HG03354 (cell line): Measurements from ENCODE around the gene DCAF7.

Experiments
- ATAC-seq: cut with Tn5 transposase; IDR thresholded peaks from one replicate; pipeline ENCODE4 v1.9.1; 2021; ENCODE audit warnings: mild to moderate bottlenecking; ENCODE audit not compliant: unreplicated experiment, poor library complexity, severe bottlenecking

Gene DCAF7

DNA sequence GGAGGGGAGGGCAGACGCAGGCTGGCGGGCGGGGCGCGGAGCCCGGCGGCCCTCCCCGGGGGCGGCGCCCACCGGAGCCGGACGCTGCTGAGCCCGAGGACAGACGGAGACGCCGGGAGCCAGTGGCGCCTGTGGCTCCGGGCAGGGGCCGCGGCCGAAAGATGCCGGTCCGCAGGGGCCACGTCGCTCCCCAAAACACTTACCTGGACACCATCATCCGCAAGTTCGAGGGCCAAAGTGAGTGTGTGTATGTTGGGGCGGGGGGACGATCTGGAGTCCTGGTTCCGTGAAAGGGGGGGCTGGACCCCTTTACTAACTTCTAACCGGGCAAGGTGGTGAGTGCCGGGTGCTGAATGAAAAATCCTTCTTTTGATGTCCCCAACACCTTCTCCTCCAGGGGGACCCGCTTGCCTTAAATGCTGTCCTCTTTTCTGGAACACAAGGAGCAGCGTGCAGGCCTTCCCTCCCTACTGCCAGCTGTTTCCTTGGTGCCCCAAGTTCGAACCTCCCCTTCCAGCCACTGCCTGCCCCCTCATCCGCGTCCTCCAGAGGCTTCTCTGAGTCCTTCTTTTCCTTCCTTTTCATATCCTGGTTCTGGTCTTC, 26.9 kb upstream of the DCAF7 start, which contains the start of gene KCNH6:
KCNH6 (plus strand) TSS at position 106 of the 603 bp plus-strand sequence; CDS start at position 162, 56 bp downstream.
- peak; percentile 10 for ATAC-seq

DNA sequence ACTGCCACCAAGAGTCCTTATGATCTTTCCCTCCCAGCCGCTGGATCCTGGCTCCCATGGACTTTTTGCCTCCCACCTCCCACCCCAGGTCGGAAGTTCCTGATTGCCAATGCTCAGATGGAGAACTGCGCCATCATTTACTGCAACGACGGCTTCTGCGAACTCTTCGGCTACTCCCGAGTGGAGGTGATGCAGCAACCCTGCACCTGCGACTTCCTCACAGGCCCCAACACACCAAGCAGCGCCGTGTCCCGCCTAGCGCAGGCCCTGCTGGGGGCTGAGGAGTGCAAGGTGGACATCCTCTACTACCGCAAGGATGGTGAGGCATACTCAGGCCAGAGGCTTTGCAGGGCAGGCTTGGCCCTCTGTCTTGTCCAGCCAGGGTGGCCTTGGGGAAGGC, 26.2 kb upstream of the DCAF7 start:
- ATAC-seq = no peak

GRCh38 chr17:63525190-63525946, 24.9 kb upstream of the DCAF7 start:
- no peak for ATAC-seq

GRCh38 chr17:63526861-63527260, 23.4 kb upstream of the DCAF7 start:
- ATAC-seq = no peak

DNA sequence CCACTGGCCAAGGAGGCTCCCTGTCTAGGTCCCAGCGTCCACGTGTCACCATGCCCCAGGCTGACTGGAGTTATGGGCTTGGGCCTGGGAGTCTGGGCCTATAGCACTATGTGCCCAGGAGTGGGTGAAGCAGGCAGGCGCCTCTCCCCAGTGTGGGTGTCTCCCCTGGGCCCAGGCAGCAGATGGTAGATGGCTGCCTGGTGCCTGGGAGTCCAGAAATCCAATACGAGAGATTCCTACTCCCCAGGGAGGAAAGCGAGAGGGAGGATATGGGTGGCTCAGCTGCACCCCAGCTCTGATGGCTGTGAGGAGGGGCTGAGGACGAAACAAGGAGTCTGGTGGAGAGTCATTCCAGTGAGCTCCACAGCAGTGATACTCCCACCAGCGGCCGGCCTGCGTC, 22.1 kb upstream of the DCAF7 start:
- ATAC-seq = no peak

DNA sequence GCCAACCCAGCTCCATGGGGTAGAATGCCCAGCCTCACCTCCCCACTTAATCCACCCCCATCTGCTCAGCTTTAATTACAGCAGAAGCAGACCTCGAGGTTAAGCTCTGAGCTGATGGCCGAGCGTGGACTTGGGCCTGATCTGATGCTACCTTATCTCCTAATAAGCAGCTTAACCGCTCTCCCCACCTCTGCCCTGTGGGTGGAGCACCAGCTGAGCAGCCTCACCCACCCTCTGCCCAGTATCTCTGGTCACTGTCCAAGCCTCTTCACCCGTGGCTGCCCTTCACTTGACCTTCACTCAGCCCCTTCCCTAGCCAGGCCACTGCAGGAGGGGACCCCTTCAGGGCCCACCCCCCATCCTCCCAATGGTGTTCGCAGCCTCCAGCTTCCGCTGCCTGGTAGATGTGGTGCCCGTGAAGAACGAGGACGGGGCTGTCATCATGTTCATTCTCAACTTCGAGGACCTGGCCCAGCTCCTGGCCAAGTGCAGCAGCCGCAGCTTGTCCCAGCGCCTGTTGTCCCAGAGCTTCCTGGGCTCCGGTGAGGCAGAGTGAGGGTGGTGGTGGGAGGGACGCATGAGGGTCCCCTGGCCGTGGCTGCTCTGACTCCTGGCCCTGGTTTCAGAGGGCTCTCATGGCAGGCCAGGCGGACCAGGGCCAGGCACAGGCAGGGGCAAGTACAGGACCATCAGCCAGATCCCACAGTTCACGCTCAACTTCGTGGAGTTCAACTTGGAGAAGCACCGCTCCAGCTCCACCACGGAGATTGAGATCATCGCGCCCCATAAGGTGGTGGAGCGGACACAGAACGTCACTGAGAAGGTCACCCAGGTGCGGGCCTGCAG, 20.3 kb upstream of the DCAF7 start:
- no peak for ATAC-seq

DNA sequence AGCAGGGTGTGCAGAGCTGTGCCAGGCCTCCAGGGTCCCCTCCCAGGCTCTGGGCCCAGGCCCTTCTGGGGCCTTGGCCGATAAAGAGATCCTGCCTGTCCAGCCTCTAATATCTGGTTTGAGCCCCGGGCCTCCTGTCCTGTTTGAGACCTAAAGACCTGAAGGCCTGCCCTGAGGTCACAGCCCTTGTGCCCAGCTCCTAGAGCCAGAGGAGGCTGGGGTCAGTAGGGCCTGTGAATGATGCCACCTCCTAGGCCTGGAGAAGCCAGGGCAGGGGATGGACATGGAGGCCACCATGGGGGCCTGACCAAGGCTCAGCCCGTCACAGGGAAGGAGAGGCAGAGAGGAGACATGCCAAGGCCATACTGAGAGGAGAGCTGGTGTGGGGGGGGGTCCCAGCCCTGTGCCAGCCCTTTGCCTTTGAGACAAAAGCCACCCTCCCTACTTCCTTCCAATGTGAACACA, 19.7 kb upstream of the DCAF7 start:
- no peak for ATAC-seq

DNA sequence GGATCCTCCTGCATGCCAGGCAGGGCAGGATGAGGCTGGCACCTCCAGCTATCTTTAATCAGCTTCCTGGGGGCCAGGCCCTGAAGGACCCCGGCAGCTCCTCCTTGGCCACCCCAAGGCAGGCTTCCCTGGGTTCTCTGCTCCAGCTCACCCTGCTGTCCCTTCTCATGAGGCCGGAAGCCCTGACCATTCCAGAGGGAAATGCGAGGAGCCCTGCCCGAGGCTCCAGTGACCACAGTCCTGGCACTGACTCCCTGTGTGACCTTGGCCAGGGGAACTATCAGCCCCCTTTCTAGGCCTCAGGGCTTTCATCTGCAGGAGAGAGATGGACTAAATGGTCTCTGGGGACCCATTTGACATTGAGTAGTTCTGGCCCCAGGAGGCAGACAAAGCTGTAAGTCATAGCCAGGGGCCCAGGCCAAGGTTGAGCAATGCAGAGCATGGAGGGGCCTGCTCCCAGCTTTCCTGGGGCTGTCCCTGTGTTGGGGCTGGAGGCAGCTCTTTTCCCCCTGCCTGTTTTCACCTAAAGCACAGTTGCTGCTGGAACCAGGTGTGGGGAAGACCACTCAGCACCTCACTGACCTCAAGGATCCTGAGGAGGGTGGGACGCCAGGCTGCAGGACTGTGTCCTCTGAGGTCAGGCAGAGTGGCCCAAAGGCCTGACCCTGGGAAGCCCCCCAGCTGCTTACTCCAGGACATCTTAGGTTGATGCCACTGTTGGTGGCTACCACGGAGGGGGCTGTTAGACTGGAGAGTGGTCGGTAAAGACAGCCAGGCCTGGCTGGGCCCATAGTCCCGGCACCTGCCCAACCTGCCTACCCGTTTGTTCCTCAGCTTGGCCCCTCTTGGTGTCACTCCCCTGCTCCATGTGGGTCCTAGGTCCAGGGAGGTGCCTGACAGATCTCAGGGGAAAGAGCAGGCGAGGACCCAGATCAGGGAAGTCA, 19.0 kb upstream of the DCAF7 start:
- ATAC-seq = no peak

DNA sequence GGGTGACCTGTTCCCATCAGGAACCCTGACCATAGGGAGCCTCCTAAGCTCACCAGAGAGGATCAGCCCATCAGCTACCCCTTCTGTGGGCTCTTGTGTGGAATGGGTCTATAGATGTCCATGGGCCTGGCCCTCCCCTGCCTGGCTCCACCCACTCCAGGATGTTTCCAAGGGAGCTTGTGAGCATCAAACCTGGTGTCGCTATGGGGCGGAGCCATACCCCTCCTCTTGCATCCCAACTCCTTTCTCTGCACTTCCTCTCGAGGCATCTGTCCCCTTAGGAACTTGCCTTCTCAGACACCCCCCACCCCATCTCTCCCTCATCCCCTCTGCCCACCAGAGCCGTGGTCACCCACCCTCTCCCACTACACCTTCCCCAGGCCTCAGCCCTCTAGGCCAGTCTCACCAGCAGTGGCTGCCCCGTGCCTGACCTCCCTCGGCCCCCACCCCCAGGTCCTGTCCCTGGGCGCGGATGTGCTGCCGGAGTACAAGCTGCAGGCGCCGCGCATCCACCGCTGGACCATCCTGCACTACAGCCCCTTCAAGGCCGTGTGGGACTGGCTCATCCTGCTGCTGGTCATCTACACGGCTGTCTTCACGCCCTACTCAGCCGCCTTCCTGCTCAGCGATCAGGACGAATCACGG, 16.7 kb upstream of the DCAF7 start:
- no peak for ATAC-seq

GRCh38 chr17:63534078-63534570, 16.2 kb upstream of the DCAF7 start:
- ATAC-seq = no peak

DNA sequence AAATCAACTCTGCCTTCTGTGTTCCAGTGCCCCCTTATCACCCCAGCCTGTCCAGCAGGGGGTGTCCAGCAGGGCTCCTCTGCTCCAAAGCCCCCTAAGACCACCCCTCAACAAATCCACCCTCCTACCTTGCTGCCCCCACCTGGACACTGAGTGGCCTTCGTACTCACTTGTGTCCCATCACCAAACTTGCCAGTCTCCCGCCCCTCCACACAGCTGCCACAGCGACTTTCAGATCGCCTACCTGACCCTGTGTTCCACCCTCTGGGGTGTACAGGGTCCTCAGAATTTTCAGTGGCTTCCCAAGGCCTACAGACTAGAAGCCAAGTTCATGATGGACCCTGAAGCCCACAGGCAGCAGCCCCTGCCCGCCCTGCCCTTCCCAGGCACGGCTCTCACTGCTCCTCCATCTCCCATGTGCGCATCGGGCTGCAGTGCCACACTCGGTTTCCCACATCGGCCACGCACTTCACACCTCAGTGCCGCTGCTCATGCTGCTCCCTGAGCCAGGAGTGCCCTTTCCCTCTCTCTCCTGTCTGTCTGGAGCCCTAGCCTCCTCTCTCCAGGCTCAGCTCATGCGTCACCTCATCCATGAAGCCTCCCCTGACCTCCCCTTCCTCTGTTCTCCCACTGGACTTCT, 15.3 kb upstream of the DCAF7 start:
- no peak for ATAC-seq

DNA sequence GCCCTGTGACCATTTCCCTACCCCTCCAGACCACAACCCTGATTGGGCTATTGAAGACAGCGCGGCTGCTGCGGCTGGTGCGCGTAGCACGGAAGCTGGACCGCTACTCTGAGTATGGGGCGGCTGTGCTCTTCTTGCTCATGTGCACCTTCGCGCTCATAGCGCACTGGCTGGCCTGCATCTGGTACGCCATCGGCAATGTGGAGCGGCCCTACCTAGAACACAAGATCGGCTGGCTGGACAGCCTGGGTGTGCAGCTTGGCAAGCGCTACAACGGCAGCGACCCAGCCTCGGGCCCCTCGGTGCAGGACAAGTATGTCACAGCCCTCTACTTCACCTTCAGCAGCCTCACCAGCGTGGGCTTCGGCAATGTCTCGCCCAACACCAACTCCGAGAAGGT, 14.6 kb upstream of the DCAF7 start:
- no peak for ATAC-seq

DNA sequence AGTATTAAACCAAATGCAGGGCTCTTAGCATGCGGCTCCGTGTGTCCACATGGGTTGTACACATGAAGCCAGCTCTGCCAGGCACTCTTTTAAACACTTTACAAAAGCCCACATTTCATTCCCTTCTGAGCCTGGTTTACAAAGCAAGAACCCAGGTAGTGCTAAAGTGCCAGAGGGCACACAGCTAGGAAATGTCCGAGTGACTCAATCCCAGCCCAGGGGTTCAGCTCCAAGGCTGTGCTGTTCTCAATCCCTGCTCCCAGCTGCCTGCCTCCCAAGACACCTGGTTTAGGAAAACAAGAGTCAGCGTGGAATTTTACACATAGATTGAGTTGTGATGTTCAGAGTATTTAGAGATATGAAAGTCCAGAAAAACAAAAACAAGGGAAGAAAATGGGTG, 13.3 kb upstream of the DCAF7 start:
- ATAC-seq = no peak

DNA sequence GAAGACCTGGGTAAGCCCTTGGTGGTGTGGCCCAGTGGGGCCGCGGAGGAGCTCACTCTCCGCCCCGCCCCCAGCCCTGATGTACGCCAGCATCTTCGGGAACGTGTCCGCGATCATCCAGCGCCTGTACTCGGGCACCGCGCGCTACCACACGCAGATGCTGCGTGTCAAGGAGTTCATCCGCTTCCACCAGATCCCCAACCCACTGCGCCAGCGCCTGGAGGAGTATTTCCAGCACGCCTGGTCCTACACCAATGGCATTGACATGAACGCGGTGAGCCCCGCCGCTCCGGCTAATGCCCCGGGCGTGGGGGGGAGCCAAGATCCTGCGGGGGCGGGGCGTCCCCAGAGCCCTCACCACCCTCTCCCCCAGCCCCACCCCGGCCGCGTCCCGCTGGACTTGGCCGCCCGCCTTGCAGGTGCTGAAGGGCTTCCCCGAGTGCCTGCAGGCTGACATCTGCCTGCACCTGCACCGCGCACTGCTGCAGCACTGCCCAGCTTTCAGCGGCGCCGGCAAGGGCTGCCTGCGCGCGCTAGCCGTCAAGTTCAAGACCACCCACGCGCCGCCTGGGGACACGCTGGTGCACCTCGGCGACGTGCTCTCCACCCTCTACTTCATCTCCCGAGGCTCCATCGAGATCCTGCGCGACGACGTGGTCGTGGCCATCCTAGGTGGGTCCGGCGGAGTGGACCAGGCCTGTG, 12.1 kb upstream of the DCAF7 start:
- no peak for ATAC-seq

DNA sequence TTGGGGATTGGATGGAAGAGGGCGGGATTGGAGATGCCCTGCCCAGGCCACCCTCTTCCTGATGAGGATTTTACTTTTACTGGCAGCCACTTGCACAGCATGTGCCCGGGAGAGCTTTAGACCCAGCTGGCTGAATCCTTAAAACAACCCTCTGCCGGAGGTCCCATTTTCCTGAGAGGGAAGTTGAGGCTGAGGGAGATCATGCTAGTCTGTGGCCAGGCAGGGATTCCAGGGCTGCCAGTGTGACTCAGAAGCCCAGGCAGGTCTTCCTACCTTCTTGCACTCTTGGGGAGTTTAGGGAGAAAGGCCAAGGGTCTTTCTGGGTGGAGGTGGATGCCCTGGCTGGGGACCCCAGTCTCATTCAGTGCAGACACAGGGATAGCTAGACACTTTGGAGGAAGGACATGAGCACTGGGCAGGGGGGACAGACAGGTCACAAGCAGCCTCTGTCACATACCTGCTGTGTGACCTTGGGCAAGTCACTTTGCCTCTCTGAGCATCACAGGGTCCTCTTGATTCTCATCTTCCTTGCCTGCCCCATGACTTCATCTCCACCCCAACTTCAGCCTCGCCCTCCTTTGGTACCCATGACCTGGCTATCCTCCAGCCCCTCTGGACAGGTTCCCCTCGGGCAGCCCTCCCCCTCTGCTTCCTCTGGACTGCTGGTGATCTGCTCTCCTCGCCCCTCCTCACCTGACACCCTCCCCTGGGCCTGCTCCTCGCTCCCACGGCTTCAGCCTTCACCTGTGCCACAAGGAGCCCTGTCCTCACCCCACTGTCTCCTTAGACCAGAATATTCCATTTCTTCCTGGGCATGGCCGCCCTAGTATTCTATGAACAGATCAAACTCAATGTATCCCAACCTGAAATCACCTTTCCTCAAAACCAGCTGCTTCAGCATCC, 11.3 kb upstream of the DCAF7 start:
- ATAC-seq = no peak

- ATAC-seq = no peak
Measured at GRCh38 chr17:63540590-63540989, 9.7 kb upstream of the DCAF7 start.

DNA sequence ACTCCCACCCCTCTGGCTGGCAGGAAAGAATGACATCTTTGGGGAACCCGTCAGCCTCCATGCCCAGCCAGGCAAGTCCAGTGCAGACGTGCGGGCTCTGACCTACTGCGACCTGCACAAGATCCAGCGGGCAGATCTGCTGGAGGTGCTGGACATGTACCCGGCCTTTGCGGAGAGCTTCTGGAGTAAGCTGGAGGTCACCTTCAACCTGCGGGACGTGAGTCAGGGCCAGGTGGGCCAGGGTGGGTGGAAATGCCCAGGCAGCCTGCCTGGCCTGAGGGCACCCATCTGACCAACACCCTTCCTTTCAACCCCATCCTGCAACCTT, 8.1 kb upstream of the DCAF7 start:
- ATAC-seq = no peak
